Brain microvascular endothelial cell (primary cell): ENCODE data around the gene MEIKIN.

ENCODE experiments used
- DNase-seq: peaks from one replicate; pipeline ENCODE4 v3.0.0-alpha.2; 2020
- H3K27ac ChIP-seq: fragments of 250-450 bp; sonication (Bioruptor Pico); 2 replicates; pipeline ENCODE4 v1.5.1; 2020; ENCODE audit warnings: mild to moderate bottlenecking, moderate library complexity
- H3K27me3 ChIP-seq: fragments of 250-450 bp; sonication (Bioruptor Pico); replicated peaks from 2 replicates; pipeline ENCODE4 v1.5.1; 2020; ENCODE audit warnings: mild to moderate bottlenecking
- H3K36me3 ChIP-seq: fragments of 250-450 bp; sonication (Bioruptor Pico); replicated peaks from 2 replicates; pipeline ENCODE4 v1.5.1; 2020; ENCODE audit warnings: mild to moderate bottlenecking
- H3K4me3 ChIP-seq: 2 replicates; pipeline ENCODE4 v1.5.1; 2011; ENCODE audit warnings: low read depth, mild to moderate bottlenecking, control low read depth, low read length, moderate library complexity
- in situ Hi-C: cut with HindIII; loops from 2 replicates; pipeline ENCODE4 v1.10.0; 2017; ENCODE audit warnings: low sequenced_read_pairs, low pct_ligation_motif_present
- TF ChIP-seq, protein P1 (sequence below): IDR thresholded peaks from 2 replicates; pipeline ENCODE4 v1.5.1; 2011; ENCODE audit warnings: low read depth, mild to moderate bottlenecking, moderate library complexity, low read length, control low read depth, inconsistent platforms; ENCODE audit errors: missing control alignments

Gene MEIKIN

DNA sequence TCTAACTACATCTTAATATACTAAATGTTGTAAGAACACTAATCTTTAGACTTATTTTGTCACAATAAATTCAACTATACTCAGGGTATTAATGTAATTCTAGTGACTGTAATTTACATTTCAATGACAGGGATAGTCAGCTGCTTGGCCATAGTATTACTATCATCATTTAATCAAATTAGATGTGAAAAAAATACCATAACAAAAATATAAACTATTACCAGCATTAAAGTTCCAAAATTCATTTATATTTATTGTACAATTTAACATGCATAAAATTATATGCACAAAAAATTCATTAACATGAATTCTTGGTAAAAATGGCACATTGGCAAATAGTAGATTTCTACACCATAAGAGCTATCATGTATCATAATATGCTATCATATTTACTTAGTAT lies 177.6 kb downstream of the MEIKIN start:
- no peaks in the 10 kb centered on the region for H3K36me3 ChIP-seq
- no peaks in the 10 kb centered on the region for H3K27me3 ChIP-seq
- H3K4me3 ChIP-seq: no peak overlapping the region
- DNase-seq: no peak
- H3K27ac ChIP-seq: no peak overlapping the region
- TF ChIP-seq, protein P1, sequence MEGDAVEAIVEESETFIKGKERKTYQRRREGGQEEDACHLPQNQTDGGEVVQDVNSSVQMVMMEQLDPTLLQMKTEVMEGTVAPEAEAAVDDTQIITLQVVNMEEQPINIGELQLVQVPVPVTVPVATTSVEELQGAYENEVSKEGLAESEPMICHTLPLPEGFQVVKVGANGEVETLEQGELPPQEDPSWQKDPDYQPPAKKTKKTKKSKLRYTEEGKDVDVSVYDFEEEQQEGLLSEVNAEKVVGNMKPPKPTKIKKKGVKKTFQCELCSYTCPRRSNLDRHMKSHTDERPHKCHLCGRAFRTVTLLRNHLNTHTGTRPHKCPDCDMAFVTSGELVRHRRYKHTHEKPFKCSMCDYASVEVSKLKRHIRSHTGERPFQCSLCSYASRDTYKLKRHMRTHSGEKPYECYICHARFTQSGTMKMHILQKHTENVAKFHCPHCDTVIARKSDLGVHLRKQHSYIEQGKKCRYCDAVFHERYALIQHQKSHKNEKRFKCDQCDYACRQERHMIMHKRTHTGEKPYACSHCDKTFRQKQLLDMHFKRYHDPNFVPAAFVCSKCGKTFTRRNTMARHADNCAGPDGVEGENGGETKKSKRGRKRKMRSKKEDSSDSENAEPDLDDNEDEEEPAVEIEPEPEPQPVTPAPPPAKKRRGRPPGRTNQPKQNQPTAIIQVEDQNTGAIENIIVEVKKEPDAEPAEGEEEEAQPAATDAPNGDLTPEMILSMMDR: no peak
- in situ Hi-C loops: no loop called here

GRCh38 chr5:131766689-131767088 lies 178.8 kb downstream of the MEIKIN start:
- in situ Hi-C loops: no loop called here
- no peak for DNase-seq
- Histone ChIP-seq H3K27me3 (no peaks in the 10 kb centered on the region), H3K4me3 (no peak overlapping the region), H3K36me3 (no peaks in the 10 kb centered on the region), H3K27ac (no peak overlapping the region)
- TF ChIP-seq, protein P1: no peak

DNA sequence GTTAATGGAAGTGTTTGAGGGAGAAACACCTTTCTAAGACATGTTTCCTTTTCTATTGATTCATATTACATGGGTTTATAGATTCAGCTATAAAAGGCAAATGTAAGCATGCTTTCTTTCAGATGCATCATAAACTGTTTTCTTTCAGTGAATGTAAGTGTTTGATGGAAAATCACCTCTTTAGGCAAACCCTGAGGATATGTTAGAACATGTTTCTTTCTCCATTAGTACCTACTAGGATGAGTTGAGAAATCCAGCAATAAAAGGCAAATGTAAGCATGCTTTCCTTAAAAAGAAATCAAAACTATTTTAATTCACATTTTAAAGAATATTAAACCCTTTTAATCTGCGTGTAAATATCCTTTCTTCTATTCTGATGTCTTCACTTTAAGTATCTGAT lies 180.2 kb downstream of the MEIKIN start:
- H3K27me3 ChIP-seq: no peaks in the 10 kb centered on the region
- no peak overlapping the region for H3K27ac ChIP-seq
- no peaks in the 10 kb centered on the region for H3K36me3 ChIP-seq
- in situ Hi-C loops: no loop called here
- no peak overlapping the region for H3K4me3 ChIP-seq
- no peak for DNase-seq
- TF ChIP-seq, protein P1: no peak

DNA sequence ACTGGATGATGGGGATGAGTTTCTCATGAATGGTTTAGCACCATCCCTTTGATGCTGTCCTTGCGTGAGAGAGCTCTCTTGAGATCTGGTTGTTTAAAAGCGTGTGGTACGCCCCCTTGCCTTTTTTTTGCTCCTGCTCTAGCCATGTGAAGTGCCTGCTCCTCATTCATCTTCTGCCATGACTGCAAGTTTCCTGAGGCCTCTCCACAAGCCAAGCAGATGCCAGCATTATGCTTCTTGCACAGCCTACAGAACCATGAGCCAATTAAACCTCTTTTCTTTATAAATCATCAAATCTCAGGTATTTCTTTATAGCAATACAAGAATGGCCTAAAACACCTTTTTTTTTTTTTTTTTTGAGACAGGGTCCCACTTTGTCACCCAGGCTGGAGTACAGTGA lies 181.5 kb downstream of the MEIKIN start:
- DNase-seq: no peak
- no peak overlapping the region for H3K27ac ChIP-seq
- H3K27me3 ChIP-seq: no peaks in the 10 kb centered on the region
- TF ChIP-seq, protein P1: no peak
- H3K4me3 ChIP-seq: no peak overlapping the region
- H3K36me3 ChIP-seq: no peaks in the 10 kb centered on the region
- in situ Hi-C loops: no loop called here

DNA sequence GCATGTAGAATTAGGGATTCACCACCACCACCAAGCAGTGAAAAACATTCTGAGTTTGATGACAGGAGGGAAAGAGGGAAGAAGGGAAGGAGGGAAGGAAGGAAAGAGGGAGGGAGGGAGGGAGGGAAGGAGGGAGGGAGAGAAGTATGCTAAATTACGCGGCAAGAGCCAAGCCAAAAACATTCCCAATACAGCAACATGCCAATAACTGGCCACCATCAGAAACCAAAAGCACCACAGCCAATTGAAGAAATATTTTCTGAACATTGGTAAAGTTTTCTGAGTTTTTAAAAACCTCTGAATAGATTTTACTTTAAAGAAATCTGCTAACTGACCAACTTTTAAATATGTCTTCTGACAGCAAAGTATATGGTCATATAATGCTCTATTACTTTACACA lies 184.7 kb downstream of the MEIKIN start:
- no peak for DNase-seq
- Histone ChIP-seq H3K36me3 (no peaks in the 10 kb centered on the region), H3K4me3 (no peak overlapping the region), H3K27ac (no peak overlapping the region), H3K27me3 (no peaks in the 10 kb centered on the region)
- TF ChIP-seq, protein P1: no peak
- in situ Hi-C loops: no loop called here

DNA sequence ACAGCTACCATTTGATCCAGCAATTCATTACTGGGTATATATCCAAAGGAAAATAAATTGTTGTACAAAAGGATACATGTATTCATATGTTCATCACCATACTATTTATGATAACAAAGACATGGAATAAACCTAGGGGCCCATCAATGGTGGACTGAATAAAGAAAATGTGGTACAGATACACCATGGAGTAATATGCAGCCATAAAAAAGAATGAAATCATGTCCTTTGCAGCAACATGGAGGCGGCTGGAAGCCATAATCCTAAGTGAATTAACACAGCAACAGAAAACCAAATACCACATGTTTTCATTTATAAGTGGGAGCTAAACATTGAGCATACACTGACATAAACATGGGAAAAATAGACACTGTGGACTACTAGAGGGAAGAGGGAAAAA lies 185.8 kb downstream of the MEIKIN start:
- in situ Hi-C loops: no loop called here
- Histone ChIP-seq H3K27ac (no peak overlapping the region), H3K36me3 (no peaks in the 10 kb centered on the region), H3K27me3 (no peaks in the 10 kb centered on the region), H3K4me3 (no peak overlapping the region)
- DNase-seq: no peak
- TF ChIP-seq, protein P1: no peak
